Stimulated activated CD4-positive, alpha-beta T cell treated with anti-CD3 and anti-CD28 coated beads, Interleukin-4, amount 100 ng/mL, for 4 hours (primary cell): ENCODE results near the gene METTL27.
"Not testable (repeated sequence)": the region's sequence is repeated elsewhere in the genome, so short reads cannot be mapped to it uniquely, and the experiment has no call there.

Experiments used
- DNase-seq, 2 experiments: peaks; one replicate each; pipeline ENCODE4 v3.0.0-alpha.2; 2020

METTL27 gene, protein sequence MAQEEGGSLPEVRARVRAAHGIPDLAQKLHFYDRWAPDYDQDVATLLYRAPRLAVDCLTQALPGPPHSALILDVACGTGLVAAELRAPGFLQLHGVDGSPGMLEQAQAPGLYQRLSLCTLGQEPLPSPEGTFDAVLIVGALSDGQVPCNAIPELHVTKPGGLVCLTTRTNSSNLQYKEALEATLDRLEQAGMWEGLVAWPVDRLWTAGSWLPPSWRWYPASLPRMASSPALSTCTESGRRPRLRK

DNA sequence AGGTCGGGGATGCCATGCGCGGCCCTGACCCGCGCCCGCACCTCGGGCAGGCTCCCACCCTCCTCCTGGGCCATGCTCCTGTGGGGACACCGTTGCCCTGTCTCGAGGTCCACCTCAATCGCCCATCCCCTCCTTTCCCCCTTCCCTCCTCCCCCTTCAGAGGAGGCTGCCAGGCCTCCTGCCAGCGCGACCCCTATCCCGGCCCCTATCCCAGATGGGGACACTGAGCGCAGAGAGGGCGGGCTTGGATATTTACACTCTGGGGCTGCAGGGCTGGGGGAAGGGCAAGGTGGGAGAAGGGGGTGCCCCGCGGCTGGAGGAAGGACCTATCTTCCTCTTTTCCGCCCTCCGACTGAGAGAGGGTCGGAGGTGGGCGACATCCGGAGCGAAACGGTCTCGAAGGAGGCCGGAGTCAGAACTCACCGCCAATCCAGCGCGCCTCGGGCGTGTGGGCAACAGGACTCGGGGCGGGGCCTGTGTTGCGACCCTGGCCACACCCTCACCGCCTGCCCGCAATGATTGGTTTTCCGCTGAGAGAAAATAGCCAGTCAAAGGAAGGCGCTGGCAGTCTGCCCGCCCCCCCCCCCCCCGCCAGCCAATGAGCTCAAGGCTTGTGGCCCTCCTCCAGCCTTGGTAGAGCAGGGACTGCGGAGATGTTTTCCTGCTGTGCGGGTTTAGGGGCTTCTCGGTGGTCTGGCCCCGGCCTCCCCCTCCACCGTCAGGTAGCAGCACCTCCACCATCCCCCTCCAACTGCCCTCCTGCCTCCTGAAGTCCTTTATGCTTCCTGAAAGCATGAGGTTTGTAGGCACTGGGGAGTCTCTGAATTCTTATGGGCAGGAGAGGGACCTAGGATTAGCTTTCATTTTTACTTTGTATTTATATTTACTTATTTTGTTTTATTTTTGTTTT, at the start of gene METTL27:
METTL27 (minus strand) TSS at position 450 of the 910 bp plus-strand sequence; CDS start at position 74, 376 bp downstream.
- peak; percentile 83 to 88 for DNase-seq

DNA sequence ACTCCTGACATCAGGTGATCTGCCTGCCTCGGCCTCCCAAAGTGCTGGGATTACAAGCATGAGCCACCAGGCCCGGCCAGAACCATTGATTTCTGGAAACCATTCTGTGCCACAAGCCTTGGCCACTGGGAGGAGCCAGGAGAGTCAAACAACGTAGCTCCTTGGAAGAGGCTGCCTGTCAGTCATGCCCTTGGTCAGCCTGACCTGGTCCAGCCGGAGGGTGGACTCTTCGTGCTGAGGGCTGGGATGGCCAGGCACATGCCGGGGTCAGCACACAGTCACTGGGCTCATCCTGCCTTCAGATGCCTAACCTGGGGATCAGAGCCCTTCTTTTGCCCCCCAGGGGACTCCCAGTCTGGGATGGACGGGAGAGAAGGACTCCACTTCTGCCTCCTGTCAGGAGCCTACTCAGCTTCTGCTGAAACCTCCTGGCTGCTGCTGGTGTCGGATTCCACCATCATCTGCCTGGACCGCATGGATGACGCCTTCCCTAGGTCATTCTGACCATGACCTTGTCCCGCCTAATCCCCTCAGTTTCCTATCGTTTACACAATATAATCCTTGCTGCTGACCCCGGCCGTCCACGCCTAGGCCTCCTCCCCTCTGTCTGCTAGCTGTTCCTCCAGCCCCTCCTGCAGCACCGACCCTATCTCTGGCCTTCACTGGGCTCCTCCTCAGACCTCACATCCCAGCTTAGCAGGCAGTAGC, 49.0 kb upstream of the METTL27 start:
- DNase-seq, result no peak

GRCh38 chr7:73890555-73891147, 48.3 kb upstream of the METTL27 start:
- no peak for DNase-seq

GRCh38 chr7:73888959-73889358, 46.6 kb upstream of the METTL27 start:
- DNase-seq, result no peak

- DNase-seq, result no peak
These were observed 45.4 kb upstream of the METTL27 start for GRCh38 chr7:73887762-73888161.

- DNase-seq, result no peak
These were observed 43.9 kb upstream of the METTL27 start for GRCh38 chr7:73885975-73886798.

GRCh38 chr7:73885433-73885974, 43.2 kb upstream of the METTL27 start:
- DNase-seq, result no peak

GRCh38 chr7:73884867-73885422, 42.6 kb upstream of the METTL27 start:
- not testable (repeated sequence) for DNase-seq

- no peak for DNase-seq
These were observed 39.7 kb upstream of the METTL27 start for GRCh38 chr7:73882047-73882402.

DNA sequence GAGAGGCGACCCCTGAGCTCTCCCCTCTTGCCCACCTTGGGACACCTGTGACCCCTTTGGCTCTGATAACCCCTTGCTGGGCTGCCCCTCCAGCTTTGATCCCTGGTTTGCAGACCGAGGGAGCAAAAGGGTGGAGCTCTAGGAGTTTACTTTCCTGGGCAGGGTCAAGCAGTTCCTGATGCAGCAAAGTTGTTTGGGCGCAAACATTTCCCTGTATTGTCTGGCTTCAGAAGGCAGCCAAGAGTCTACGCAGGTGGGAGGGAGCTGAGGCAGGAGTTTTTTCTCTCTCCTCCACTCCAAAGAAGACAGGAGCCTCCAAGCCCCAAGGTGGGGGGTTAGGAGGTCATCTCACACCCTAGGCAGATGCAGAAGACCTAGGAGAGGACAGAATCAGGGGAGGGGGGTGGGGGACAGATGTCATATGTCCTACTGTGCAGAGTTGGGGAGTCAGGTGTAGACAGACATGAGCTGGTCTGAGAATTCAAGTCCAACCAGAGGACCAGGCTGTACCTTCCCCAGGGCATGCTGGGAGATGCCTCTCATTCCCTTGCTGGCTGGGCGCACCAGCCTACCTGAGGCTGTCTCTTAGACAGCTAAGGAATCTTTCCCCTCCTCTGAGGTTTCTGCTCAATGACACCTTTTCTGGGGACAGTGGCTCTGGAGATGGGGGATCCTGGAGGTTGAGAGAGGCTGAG, 39.2 kb upstream of the METTL27 start:
- no peak for DNase-seq

DNA sequence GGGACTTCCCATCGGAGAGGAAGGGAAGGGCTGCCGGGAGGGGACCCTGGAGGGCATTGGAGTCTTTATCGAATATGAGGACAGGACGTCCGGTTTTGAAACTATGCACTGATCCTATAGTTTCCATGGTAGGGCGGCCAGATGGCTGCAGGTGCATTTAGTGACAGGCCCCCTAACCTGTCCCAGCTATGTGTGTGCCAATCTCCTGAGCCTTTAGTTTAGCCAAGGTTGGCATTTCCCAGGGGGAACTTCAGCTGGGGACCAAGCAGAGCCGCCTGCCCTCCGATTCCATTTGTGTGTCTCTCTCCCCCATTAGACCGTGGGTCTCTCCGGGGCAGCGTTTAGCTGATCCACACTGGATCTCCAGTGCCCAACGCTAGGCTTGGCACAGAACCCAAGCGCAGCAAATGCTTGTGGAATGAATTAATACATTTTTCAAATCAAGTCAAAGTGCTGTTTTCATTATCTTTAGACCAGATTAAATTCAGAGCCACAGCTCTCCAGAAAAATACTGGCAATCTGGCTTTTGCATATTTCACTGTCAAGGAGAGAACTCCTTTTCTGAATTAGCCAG, 38.5 kb upstream of the METTL27 start:
- no peak for DNase-seq

GRCh38 chr7:73879977-73880681, 37.8 kb upstream of the METTL27 start:
- no peak for DNase-seq

DNA sequence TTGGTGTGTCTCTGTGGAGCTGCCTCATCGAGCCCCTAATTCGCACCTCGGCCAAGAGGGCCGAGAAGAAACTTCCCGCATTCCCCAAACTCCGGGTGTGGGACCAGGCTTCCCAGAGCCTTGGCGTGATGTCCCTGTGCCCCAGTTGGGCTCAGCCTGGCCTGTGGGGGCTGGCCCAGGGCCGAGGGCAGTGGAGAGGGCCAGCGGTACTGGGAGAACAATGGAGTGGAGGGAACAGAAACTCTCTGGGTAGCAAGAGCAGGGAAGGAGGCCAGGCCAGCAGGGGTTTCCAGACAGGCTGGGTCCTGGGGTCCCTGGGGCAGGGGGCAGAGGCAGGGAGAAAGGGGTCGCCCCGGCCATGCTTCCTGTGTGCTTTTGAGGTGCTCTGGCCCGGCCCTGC, 34.7 kb upstream of the METTL27 start:
- DNase-seq, result no peak

DNA sequence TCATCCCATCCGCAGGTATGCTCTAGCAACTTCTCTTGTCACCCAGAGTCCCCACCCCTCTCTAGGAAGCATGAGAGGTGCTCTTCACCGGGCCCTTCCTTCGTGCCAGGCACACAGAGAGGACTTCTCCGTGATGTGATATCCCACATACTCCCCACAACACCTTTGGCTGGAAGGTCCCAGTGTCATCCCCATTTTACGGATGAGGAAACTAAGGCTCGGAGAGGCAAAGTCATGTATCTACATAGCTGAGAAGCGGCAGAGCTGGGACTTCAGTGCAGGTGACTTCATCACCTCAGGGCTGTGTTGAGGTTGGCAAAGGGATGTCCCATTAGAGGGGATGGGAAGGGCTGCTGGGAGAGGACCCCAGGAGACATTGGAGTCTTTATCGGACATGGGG, 34.0 kb upstream of the METTL27 start:
- DNase-seq, result no peak

DNA sequence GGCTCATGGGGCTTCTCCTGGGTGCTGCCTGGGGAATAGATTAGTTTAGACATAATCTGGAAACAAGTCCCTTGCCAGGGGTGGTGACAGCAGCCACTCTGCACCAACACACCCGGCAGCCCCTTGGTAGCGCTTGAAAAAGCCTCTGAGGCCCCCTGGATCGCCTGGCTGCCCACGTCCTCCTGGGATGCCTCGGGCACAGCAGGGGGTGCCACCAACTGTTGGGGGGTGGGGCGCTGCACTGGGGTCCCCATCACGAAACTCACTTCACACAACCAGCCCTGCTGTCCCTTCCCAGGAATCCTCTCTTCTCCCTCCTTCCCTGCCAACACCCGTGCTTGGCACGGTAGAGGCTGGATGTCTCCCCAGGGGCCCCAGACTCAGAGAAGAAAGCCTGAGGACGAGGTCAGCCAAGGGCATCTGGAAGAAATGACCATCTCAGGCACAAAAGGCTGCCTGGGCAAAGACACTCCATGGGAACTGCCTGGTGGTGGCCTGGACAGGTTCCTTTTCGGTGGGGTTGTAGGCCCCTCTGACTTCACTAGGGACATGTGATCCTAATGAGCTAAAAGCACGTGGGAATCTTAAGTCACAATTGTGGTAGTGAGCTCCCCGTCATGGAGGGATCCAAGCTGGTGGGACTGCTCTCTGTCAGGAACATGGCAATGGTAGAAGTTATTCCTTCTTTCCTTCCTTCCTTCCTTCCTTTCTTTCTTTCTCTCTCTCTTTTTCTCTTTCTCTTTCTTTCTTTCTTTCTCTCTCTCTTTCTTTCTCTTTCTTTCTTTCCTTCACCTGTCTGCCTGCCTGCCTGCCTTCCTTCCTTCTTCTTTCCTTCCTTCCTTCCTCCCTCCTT, 30.0 kb upstream of the METTL27 start:
- DNase-seq, result no peak

GRCh38 chr7:73871163-73872011, 29.1 kb upstream of the METTL27 start:
- DNase-seq, result no peak

- DNase-seq, result no peak
These were observed 27.8 kb upstream of the METTL27 start for GRCh38 chr7:73870041-73870492.
